OCI-LY1 (cell line): ENCODE data around the gene PDZD11.
"Not testable (repeated sequence)": the region's sequence is repeated elsewhere in the genome, so short reads cannot be mapped to it uniquely, and the experiment has no call there.

Experiments
- EZH2 ChIP-seq: fragments of 200-600 bp; sonication (generic), shearing (Covaris generic); IDR thresholded peaks from 2 replicates; pipeline ENCODE4 v1.8.0; 2017; ENCODE audit warnings: borderline replicate concordance, mixed run types, mild to moderate bottlenecking, antibody characterized with exemption, low read length, moderate library complexity, mixed read lengths
- TF ChIP-seq, protein P1 (sequence below): fragments of 200-600 bp; sonication (generic), shearing (Covaris generic); IDR thresholded peaks from 2 replicates; pipeline ENCODE4 v1.5.1; 2017; ENCODE audit warnings: mild to moderate bottlenecking, antibody characterized with exemption, low read length, moderate library complexity, mixed read lengths

DNA sequence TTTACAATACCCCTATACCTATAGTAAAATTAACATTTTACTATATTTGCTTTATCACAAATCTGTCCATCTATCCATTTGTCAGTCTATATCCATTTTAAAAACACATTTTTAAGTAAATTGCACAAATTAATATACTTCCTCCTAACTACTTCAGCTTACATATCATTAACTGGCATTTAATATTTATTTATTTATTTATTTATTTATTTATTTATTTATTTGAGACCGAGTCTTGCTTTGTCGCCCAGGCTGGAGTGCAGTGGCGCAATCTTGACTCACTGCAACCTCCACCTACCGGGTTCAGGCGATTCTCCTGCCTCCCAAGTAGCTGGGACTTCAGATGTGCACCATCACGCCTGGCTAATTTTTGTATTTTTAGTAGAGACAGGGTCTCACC lies 33.9 kb upstream of the PDZD11 start:
- TF ChIP-seq, protein P1, sequence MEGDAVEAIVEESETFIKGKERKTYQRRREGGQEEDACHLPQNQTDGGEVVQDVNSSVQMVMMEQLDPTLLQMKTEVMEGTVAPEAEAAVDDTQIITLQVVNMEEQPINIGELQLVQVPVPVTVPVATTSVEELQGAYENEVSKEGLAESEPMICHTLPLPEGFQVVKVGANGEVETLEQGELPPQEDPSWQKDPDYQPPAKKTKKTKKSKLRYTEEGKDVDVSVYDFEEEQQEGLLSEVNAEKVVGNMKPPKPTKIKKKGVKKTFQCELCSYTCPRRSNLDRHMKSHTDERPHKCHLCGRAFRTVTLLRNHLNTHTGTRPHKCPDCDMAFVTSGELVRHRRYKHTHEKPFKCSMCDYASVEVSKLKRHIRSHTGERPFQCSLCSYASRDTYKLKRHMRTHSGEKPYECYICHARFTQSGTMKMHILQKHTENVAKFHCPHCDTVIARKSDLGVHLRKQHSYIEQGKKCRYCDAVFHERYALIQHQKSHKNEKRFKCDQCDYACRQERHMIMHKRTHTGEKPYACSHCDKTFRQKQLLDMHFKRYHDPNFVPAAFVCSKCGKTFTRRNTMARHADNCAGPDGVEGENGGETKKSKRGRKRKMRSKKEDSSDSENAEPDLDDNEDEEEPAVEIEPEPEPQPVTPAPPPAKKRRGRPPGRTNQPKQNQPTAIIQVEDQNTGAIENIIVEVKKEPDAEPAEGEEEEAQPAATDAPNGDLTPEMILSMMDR: not testable (repeated sequence)
- not testable (repeated sequence) for TF ChIP-seq EZH2
